Loucy (cell line): ENCODE measurements around the gene RRP1B.
"Not testable (repeated sequence)": the region's sequence is repeated elsewhere in the genome, so short reads cannot be mapped to it uniquely, and the experiment has no call there.

Source experiments
- H2AFZ ChIP-seq: fragments of 200-600 bp; sonication (generic); 2 replicates; pipeline ENCODE4 v1.6.0; 2016; ENCODE audit warnings: antibody characterized with exemption, mild to moderate bottlenecking, low read length, moderate library complexity
- H3F3A ChIP-seq: fragments of 200-600 bp; 2 replicates; pipeline ENCODE4 v1.6.0; 2016; ENCODE audit warnings: antibody characterized with exemption, low read depth, mild to moderate bottlenecking
- H3K27me3 ChIP-seq: fragments of 200-600 bp; sonication (generic); 2 replicates; pipeline ENCODE4 v1.6.1; 2014; ENCODE audit warnings: low read length, mild to moderate bottlenecking; ENCODE audit not compliant: insufficient read depth, poor library complexity, severe bottlenecking
- H3K36me3 ChIP-seq: fragments of 200-600 bp; sonication (generic); 2 replicates; pipeline ENCODE4 v1.6.1; 2016; ENCODE audit warnings: low read length; ENCODE audit not compliant: insufficient read depth
- H3K4me1 ChIP-seq: fragments of 200-600 bp; sonication (generic); 2 replicates; pipeline ENCODE4 v1.5.1; 2014; ENCODE audit warnings: low read length, mild to moderate bottlenecking; ENCODE audit not compliant: insufficient read depth, poor library complexity, severe bottlenecking
- H3K4me2 ChIP-seq: fragments of 200-600 bp; sonication (generic); 2 replicates; pipeline ENCODE4 v1.6.0; 2014; ENCODE audit warnings: antibody characterized with exemption, low read length, low read depth, mild to moderate bottlenecking; ENCODE audit not compliant: poor library complexity, severe bottlenecking
- H3K4me3 ChIP-seq: fragments of 200-600 bp; sonication (generic); 2 replicates; pipeline ENCODE4 v1.5.1; 2014; ENCODE audit warnings: low read length, mild to moderate bottlenecking, mixed read lengths; ENCODE audit not compliant: poor library complexity, severe bottlenecking
- H3K79me2 ChIP-seq: fragments of 200-600 bp; sonication (generic); 2 replicates; pipeline ENCODE4 v1.6.1; 2014; ENCODE audit warnings: low read length; ENCODE audit not compliant: insufficient read depth
- H3K9ac ChIP-seq: fragments of 200-600 bp; sonication (generic); 2 replicates; pipeline ENCODE4 v1.6.0; 2014; ENCODE audit warnings: mild to moderate bottlenecking, low read depth, low read length, moderate library complexity; ENCODE audit not compliant: poor library complexity, severe bottlenecking
- H3K9me2 ChIP-seq: fragments of 200-600 bp; sonication (generic); replicated peaks from 2 replicates; pipeline ENCODE4 v1.6.1; 2016; ENCODE audit warnings: low read depth, low read length, mixed read lengths
- H3K9me3 ChIP-seq: fragments of 200-600 bp; sonication (generic); 2 replicates; pipeline ENCODE4 v1.6.1; 2014; ENCODE audit warnings: mild to moderate bottlenecking, antibody characterized with exemption, low read length, low read depth; ENCODE audit not compliant: insufficient read depth
- H4K20me1 ChIP-seq: fragments of 200-600 bp; sonication (generic); 2 replicates; pipeline ENCODE4 v1.6.0; 2014; ENCODE audit warnings: antibody characterized with exemption, low read length, mild to moderate bottlenecking; ENCODE audit not compliant: insufficient read depth, poor library complexity, severe bottlenecking
- CTCF ChIP-seq: fragments of 200-600 bp; sonication (generic); conservative IDR thresholded peaks from 2 replicates; pipeline ENCODE4 v1.5.1; 2014; ENCODE audit warnings: mild to moderate bottlenecking, antibody characterized with exemption, low read length
- EZH2phosphoT487 ChIP-seq: fragments of 200-600 bp; IDR thresholded peaks from 2 replicates; pipeline ENCODE4 v1.6.1; 2018; ENCODE audit warnings: antibody characterized with exemption, mild to moderate bottlenecking, moderate library complexity, borderline replicate concordance

Gene RRP1B

GRCh38 chr21:43613755-43614638, 45.4 kb upstream of the RRP1B start:
- H3K9me3 ChIP-seq = no peaks in the 10 kb centered on the region
- H3K9me2 ChIP-seq = no peaks in the 10 kb centered on the region
- H2AFZ ChIP-seq = no peak overlapping the region
- no peaks in the 10 kb centered on the region for H3K36me3 ChIP-seq
- H3K79me2 ChIP-seq = no peaks in the 10 kb centered on the region
- no peak overlapping the region for H3K4me2 ChIP-seq
- no peaks in the 10 kb centered on the region for H3F3A ChIP-seq
- no peaks in the 10 kb centered on the region for H3K4me1 ChIP-seq
- H3K9ac ChIP-seq = no peak overlapping the region
- no peak overlapping the region for H3K4me3 ChIP-seq
- no peaks in the 10 kb centered on the region for H3K27me3 ChIP-seq
- no peaks in the 10 kb centered on the region for H4K20me1 ChIP-seq
- TF ChIP-seq CTCF = no peak
- TF ChIP-seq EZH2phosphoT487 = no peak

GRCh38 chr21:43614839-43615238, 44.5 kb upstream of the RRP1B start:
- H3K4me2 ChIP-seq = no peak overlapping the region
- H3K27me3 ChIP-seq = no peaks in the 10 kb centered on the region
- H2AFZ ChIP-seq = no peak overlapping the region

GRCh38 chr21:43616861-43617260, 42.5 kb upstream of the RRP1B start:
- not testable (repeated sequence) for H3K79me2 ChIP-seq, H3K4me1 ChIP-seq, H3K36me3 ChIP-seq, H3K4me2 ChIP-seq, H3K27me3 ChIP-seq, H2AFZ ChIP-seq, H3K9me2 ChIP-seq, H3F3A ChIP-seq, H4K20me1 ChIP-seq, H3K4me3 ChIP-seq, H3K9me3 ChIP-seq, H3K9ac ChIP-seq

More at GRCh38 chr21:43614839-43615238, 44.5 kb upstream of the RRP1B start:
- no peak overlapping the region for H3K4me3 ChIP-seq
- no peaks in the 10 kb centered on the region for H3F3A ChIP-seq
- H3K9ac ChIP-seq = no peak overlapping the region
- H3K9me2 ChIP-seq = no peaks in the 10 kb centered on the region
- H3K4me1 ChIP-seq = no peaks in the 10 kb centered on the region
- H3K79me2 ChIP-seq = no peaks in the 10 kb centered on the region
- no peaks in the 10 kb centered on the region for H3K36me3 ChIP-seq
- no peaks in the 10 kb centered on the region for H4K20me1 ChIP-seq
- H3K9me3 ChIP-seq = no peaks in the 10 kb centered on the region
- no peak for TF ChIP-seq EZH2phosphoT487
- TF ChIP-seq CTCF = no peak

- Histone ChIP-seq H3K9me3 (peaks cover 4% of the 10 kb centered on the region; the same call in 1 of the 2 replicates), H3K9me2 (no peaks in the 10 kb centered on the region), H3F3A (no peaks in the 10 kb centered on the region), H3K79me2 (no peaks in the 10 kb centered on the region), H3K36me3 (no peaks in the 10 kb centered on the region), H3K9ac (no peak overlapping the region), H2AFZ (no peak overlapping the region), H4K20me1 (no peaks in the 10 kb centered on the region), H3K27me3 (no peaks in the 10 kb centered on the region), H3K4me3 (no peak overlapping the region), H3K4me1 (no peaks in the 10 kb centered on the region), H3K4me2 (no peak overlapping the region)
- no peak for TF ChIP-seq EZH2phosphoT487
- TF ChIP-seq CTCF = no peak
Observed at GRCh38 chr21:43618940-43619339, 40.4 kb upstream of the RRP1B start.
